ENCODE measurements around the gene COL3A1. TPM values are rescaled to one million over a fixed set of nuclear protein-coding genes. Genes with fewer than 3 reads are reported as not detected.

COL3A1 gene
- total and polyA plus RNA-seq, 2 donors (not counting 3 experiments of a cell fraction or from before 2014, with no cell fraction given) = 2.3 to 8.7 TPM

DNA sequence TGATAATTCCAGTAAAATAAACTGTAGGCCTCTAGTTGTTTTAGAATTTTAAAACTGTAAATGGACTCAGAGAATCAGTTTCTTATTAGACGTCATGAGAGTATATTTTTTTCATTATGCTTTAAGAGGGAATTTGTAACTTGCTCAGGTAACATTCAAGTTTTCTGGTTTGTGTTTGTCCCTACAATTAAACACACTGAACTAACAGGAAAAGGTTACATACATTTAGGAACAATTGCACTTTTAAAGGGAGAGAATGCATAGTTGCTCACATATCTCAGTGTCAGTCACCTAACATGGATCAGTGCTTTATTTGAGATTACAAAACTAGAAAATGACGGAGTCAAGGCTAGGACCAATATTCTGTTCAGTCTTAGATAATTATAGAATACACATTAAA lies 3.1 kb downstream of the COL3A1 start:
- no peak for FAIRE-seq
- H3K4me1 ChIP-seq (ENCODE audit: control insufficient read depth, extremely low read depth, insufficient read depth, low read length) = peaks cover 23% of the 10 kb centered on the region
- H4K20me1 ChIP-seq (replicated peaks; ENCODE audit: control insufficient read depth, extremely low read depth, insufficient read depth, low read length) = no peaks in the 10 kb centered on the region
- CTCF ChIA-PET = interaction anchor here (0.7 to 6.6 kb wide), 26 partner anchors 9 to 463 kb away, joined by 3 to 185 read pairs (median 5); no protein-coding TSS in a partner anchor
- H3K9ac ChIP-seq (replicated peaks; ENCODE audit: extremely low read depth, insufficient read depth, low read length) = no peak overlapping the region
- H3K27me3 ChIP-seq (ENCODE audit: control insufficient read depth in 2 of 2, insufficient read depth in 2 of 2, low read length in 2 of 2) = no peaks in the 10 kb centered on the region
- no peaks in the 10 kb centered on the region for H3K9me1 ChIP-seq (replicated peaks; ENCODE audit: control insufficient read depth, extremely low read depth, insufficient read depth, low read length)
- no peak for TF ChIP-seq GATA2 (IDR thresholded peaks at IDR 0.05; ENCODE audit: insufficient read depth, insufficient read length, low read depth, low read length)
- TF ChIP-seq, protein P1, sequence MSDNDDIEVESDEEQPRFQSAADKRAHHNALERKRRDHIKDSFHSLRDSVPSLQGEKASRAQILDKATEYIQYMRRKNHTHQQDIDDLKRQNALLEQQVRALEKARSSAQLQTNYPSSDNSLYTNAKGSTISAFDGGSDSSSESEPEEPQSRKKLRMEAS (IDR thresholded peaks at IDR 0.05; ENCODE audit: insufficient read depth, insufficient read length) = no peak
- TF ChIP-seq POLR2AphosphoS5 (IDR thresholded peaks at IDR 0.05; ENCODE audit: insufficient read depth, low read depth, low read length) = no peak
- no peak for TF ChIP-seq FOS (IDR thresholded peaks at IDR 0.05; ENCODE audit: borderline replicate concordance, insufficient read depth, low read length)
- TF ChIP-seq, protein P2, sequence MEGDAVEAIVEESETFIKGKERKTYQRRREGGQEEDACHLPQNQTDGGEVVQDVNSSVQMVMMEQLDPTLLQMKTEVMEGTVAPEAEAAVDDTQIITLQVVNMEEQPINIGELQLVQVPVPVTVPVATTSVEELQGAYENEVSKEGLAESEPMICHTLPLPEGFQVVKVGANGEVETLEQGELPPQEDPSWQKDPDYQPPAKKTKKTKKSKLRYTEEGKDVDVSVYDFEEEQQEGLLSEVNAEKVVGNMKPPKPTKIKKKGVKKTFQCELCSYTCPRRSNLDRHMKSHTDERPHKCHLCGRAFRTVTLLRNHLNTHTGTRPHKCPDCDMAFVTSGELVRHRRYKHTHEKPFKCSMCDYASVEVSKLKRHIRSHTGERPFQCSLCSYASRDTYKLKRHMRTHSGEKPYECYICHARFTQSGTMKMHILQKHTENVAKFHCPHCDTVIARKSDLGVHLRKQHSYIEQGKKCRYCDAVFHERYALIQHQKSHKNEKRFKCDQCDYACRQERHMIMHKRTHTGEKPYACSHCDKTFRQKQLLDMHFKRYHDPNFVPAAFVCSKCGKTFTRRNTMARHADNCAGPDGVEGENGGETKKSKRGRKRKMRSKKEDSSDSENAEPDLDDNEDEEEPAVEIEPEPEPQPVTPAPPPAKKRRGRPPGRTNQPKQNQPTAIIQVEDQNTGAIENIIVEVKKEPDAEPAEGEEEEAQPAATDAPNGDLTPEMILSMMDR (IDR thresholded peaks at IDR 0.05; ENCODE audit: extremely low read depth in 1 of 2, insufficient read depth in 1 of 2, low read depth in 1 of 2, low read length in 2 of 2) = no peak
- no peak for TF ChIP-seq EZH2 (IDR thresholded peaks at IDR 0.05; ENCODE audit: borderline replicate concordance, low read depth, low read length, severe bottlenecking)
- TF ChIP-seq JUN (IDR thresholded peaks at IDR 0.05; ENCODE audit: borderline replicate concordance, insufficient read depth, insufficient read length, low read depth) = no peak
- no peak for TF ChIP-seq MYC (IDR thresholded peaks at IDR 0.05; ENCODE audit: low read depth, low read length)
- TF ChIP-seq POLR2A (IDR thresholded peaks at IDR 0.05; ENCODE audit: low read depth, low read length) = no peak
- H2AFZ ChIP-seq (ENCODE audit: low read depth, low read length) = no peak overlapping the region
- no peaks in the 10 kb centered on the region for H3K79me2 ChIP-seq (ENCODE audit: control insufficient read depth, insufficient read depth, low read length)
- no peak for DNase-seq (ENCODE audit: low read depth, low spot score)
- BruUV-seq (replicated peaks) = no TSS peak
- H3K36me3 ChIP-seq (ENCODE audit: control insufficient read depth in 2 of 2, extremely low read depth in 1 of 2, insufficient read depth in 2 of 2, low read length in 2 of 2) = no peaks in the 10 kb centered on the region
- POLR2A ChIA-PET = no interaction called here
- intact Hi-C loops (cut with micrococcal nuclease) (loop anchor here (5.0 kb wide), 2 partner anchors 335 to 435 kb away; no protein-coding TSS in a partner anchor), dilution Hi-C loops (cut with MboI; ENCODE audit: extremely low pct_ligation_motif_present, low sequenced_read_pairs) (no loop called here)
- H3K4me2 ChIP-seq (ENCODE audit: insufficient read depth, low read length) = no peak overlapping the region
- no peak overlapping the region for H3K27ac ChIP-seq (ENCODE audit: insufficient read depth, low read depth, low read length)
- no peak overlapping the region for H3K4me3 ChIP-seq (replicated peaks in 1 of 3; ENCODE audit: insufficient read depth in 1 of 3, low read depth in 1 of 3, low read length in 3 of 3)
- no peaks in the 10 kb centered on the region for H3K9me3 ChIP-seq (replicated peaks; ENCODE audit: control insufficient read depth, insufficient read depth, low read length)

Measured in endothelial cell of umbilical vein (primary cell).